ENCODE results near the gene CH25H.

CH25H gene

GRCh38 chr10:89189211-89189734, 17.8 kb downstream of the CH25H start:
- POLR2A ChIA-PET (ENCODE audit: low non-redundant PET): no interaction called here
- CTCF ChIA-PET: no interaction called here
- no peak overlapping the region for H3K27ac ChIP-seq
- TF ChIP-seq, protein P1, sequence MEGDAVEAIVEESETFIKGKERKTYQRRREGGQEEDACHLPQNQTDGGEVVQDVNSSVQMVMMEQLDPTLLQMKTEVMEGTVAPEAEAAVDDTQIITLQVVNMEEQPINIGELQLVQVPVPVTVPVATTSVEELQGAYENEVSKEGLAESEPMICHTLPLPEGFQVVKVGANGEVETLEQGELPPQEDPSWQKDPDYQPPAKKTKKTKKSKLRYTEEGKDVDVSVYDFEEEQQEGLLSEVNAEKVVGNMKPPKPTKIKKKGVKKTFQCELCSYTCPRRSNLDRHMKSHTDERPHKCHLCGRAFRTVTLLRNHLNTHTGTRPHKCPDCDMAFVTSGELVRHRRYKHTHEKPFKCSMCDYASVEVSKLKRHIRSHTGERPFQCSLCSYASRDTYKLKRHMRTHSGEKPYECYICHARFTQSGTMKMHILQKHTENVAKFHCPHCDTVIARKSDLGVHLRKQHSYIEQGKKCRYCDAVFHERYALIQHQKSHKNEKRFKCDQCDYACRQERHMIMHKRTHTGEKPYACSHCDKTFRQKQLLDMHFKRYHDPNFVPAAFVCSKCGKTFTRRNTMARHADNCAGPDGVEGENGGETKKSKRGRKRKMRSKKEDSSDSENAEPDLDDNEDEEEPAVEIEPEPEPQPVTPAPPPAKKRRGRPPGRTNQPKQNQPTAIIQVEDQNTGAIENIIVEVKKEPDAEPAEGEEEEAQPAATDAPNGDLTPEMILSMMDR (conservative IDR thresholded peaks at IDR 0.05; ENCODE audit: low read depth): no peak
- DNase-seq (ENCODE audit: low spot score): no peak

DNA sequence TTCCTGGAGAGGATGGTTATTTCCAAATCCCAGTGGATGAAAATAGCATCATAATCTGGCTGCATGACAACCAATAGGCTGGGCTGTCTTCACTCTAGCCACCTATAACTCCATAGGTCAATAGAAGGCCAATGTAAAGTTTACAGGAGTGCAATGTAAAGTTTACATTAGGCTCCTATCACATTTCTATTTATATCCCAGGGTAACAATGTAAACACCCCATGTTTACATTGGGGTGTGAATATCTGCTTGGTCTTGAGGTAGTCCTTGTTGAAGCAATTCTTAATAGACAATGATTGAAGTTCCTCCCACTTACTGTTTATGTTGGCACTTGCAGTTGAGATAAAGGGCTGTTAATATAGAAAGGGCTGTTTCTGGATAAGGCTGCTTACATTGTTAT, 21.5 kb downstream of the CH25H start:
- ChIA-PET POLR2A (ENCODE audit: low non-redundant PET) (no interaction called here), CTCF (no interaction called here)
- no peak for DNase-seq (ENCODE audit: low spot score)
- H3K27ac ChIP-seq: no peak overlapping the region
- TF ChIP-seq, protein P1 (conservative IDR thresholded peaks at IDR 0.05; ENCODE audit: low read depth): no peak

GRCh38 chr10:89184638-89185037, 22.5 kb downstream of the CH25H start:
- DNase-seq (ENCODE audit: low spot score): no peak
- no peak overlapping the region for H3K27ac ChIP-seq
- CTCF ChIA-PET: no interaction called here
- TF ChIP-seq, protein P1 (conservative IDR thresholded peaks at IDR 0.05; ENCODE audit: low read depth): no peak
- POLR2A ChIA-PET (ENCODE audit: low non-redundant PET): no interaction called here

- TF ChIP-seq, protein P1 (conservative IDR thresholded peaks at IDR 0.05; ENCODE audit: low read depth): no peak
- POLR2A ChIA-PET (ENCODE audit: low non-redundant PET): no interaction called here
- DNase-seq (ENCODE audit: low spot score): no peak
- no peak overlapping the region for H3K27ac ChIP-seq
- CTCF ChIA-PET: no interaction called here
These were observed 23.5 kb downstream of the CH25H start for GRCh38 chr10:89183571-89183970.

DNA sequence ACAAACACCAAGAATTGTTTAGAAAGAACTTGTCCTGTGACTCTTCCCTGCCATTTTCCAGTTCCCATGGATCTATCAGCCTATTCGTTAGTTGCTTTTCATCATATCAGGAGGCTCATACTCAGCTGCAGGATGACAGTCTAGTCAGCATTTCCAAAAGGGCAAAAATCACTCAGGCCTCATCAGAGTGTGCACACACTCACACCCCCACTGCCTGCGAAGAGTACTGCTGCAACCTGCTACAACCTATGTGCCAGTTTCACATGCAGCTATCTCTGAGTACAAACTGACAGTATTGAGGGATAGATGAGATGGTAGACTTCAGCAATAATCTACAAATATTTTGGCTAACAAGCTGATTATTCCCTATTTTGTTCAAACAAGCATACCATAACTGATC, 24.2 kb downstream of the CH25H start:
- TF ChIP-seq, protein P1 (conservative IDR thresholded peaks at IDR 0.05; ENCODE audit: low read depth): no peak
- H3K27ac ChIP-seq: no peak overlapping the region
- DNase-seq (ENCODE audit: low spot score): no peak
- POLR2A ChIA-PET (ENCODE audit: low non-redundant PET): no interaction called here
- CTCF ChIA-PET: no interaction called here

- ChIA-PET POLR2A (ENCODE audit: low non-redundant PET) (no interaction called here), CTCF (no interaction called here)
- no peak for DNase-seq (ENCODE audit: low spot score)
- TF ChIP-seq, protein P1 (conservative IDR thresholded peaks at IDR 0.05; ENCODE audit: low read depth): no peak
- no peak overlapping the region for H3K27ac ChIP-seq
These were observed 31.3 kb downstream of the CH25H start for GRCh38 chr10:89175816-89176215.

GRCh38 chr10:89173075-89173474, 34.0 kb downstream of the CH25H start:
- DNase-seq (ENCODE audit: low spot score): no peak
- CTCF ChIA-PET: interaction anchor here (0.6 kb wide), 1 partner anchor 1183 kb away, joined by 3 read pairs; no protein-coding TSS in a partner anchor
- POLR2A ChIA-PET (ENCODE audit: low non-redundant PET): no interaction called here
- TF ChIP-seq, protein P1 (conservative IDR thresholded peaks at IDR 0.05; ENCODE audit: low read depth): no peak
- H3K27ac ChIP-seq: no peak overlapping the region
